Neural progenitor cell (in vitro differentiated cells): Measurements from ENCODE around the gene CTCF. TPM values are rescaled to one million over a fixed set of nuclear protein-coding genes. Genes with fewer than 3 reads are reported as not detected.

Experiments
- DNase-seq: peaks from one replicate; pipeline ENCODE4 v3.0.0-alpha.2; 2016; ENCODE audit warnings: low spot score
- H2AFZ ChIP-seq: fragments of 200-600 bp; sonication (generic); replicated peaks from 2 replicates; pipeline ENCODE4 v1.6.1; 2016; ENCODE audit warnings: antibody characterized with exemption
- H3F3A ChIP-seq: fragments of 200-600 bp; sonication (generic); 2 replicates; pipeline ENCODE4 v1.6.1; 2016; ENCODE audit warnings: antibody characterized with exemption, low read depth
- H3K27ac ChIP-seq: fragments of 200-600 bp; sonication (generic); 2 replicates; pipeline ENCODE4 v1.5.1; 2016; ENCODE audit warnings: mild to moderate bottlenecking
- H3K27me3 ChIP-seq: fragments of 200-600 bp; sonication (generic); 2 replicates; pipeline ENCODE4 v1.6.1; 2016; ENCODE audit warnings: mild to moderate bottlenecking, moderate library complexity
- H3K36me3 ChIP-seq: fragments of 200-600 bp; sonication (generic); 2 replicates; pipeline ENCODE4 v1.5.1; 2016
- H3K4me1 ChIP-seq: fragments of 200-600 bp; sonication (generic); 2 replicates; pipeline ENCODE4 v1.6.1; 2016; ENCODE audit warnings: mixed run types
- H3K4me2 ChIP-seq: fragments of 200-600 bp; sonication (generic); 2 replicates; pipeline ENCODE4 v1.6.1; 2016
- H3K4me3 ChIP-seq: fragments of 200-600 bp; sonication (generic); 2 replicates; pipeline ENCODE4 v1.5.1; 2016
- H3K79me2 ChIP-seq: fragments of 200-600 bp; sonication (generic); 2 replicates; pipeline ENCODE4 v1.6.1; 2016; ENCODE audit warnings: low read depth
- H3K9ac ChIP-seq: fragments of 200-600 bp; sonication (generic); 2 replicates; pipeline ENCODE4 v1.6.1; 2016
- H3K9me3 ChIP-seq: fragments of 200-600 bp; sonication (generic); 2 replicates; pipeline ENCODE4 v1.5.1; 2016; ENCODE audit warnings: low read depth
- H4K20me1 ChIP-seq: fragments of 200-600 bp; sonication (generic); 2 replicates; pipeline ENCODE4 v1.6.1; 2016; ENCODE audit warnings: low read depth
- H3K27ac Mint-ChIP-seq: 3 replicates; pipeline ENCODE4 v1.8.0; 2021; ENCODE audit warnings: mixed read lengths
- H3K27me3 Mint-ChIP-seq: 2 replicates; pipeline ENCODE4 v1.8.0; 2022; ENCODE audit warnings: low read depth, mild to moderate bottlenecking, inconsistent platforms, moderate library complexity, mixed read lengths; ENCODE audit not compliant: insufficient read depth
- H3K36me3 Mint-ChIP-seq: 3 replicates; pipeline ENCODE4 v1.8.0; 2021; ENCODE audit warnings: mixed read lengths
- H3K4me1 Mint-ChIP-seq: 3 replicates; pipeline ENCODE4 v1.8.0; 2021; ENCODE audit warnings: mixed read lengths
- H3K4me3 Mint-ChIP-seq: 3 replicates; pipeline ENCODE4 v1.8.0; 2021; ENCODE audit warnings: mild to moderate bottlenecking, moderate library complexity, mixed read lengths
- H3K9me3 Mint-ChIP-seq: 3 replicates; pipeline ENCODE4 v1.8.0; 2020; ENCODE audit warnings: mixed read lengths
- CTCF ChIP-seq: fragments of 200-600 bp; sonication (generic); IDR thresholded peaks from 2 replicates; pipeline ENCODE4 v1.5.1; 2017; ENCODE audit warnings: antibody characterized with exemption, mild to moderate bottlenecking
- EZH2 ChIP-seq: fragments of 200-600 bp; sonication (generic); IDR thresholded peaks from 2 replicates; pipeline ENCODE4 v1.6.1; 2017; ENCODE audit warnings: antibody characterized with exemption, mild to moderate bottlenecking, moderate library complexity
- EZH2phosphoT487 ChIP-seq: fragments of 200-600 bp; sonication (generic); IDR thresholded peaks from 2 replicates; pipeline ENCODE4 v1.6.1; 2017; ENCODE audit warnings: antibody characterized with exemption
- total RNA-seq: library from RNA; depleted of rRNA; stranded (reverse); fragments of >200 nt; gene quantifications from 2 replicates; pipeline ENCODE4 v1.2.3, GENCODE V29; 2015; ENCODE audit warnings: low replicate concordance

Gene CTCF
- total RNA-seq, 1 donor from 2014 or later, result 76.3 TPM

- H3K36me3 ChIP-seq, result no peaks in the 10 kb centered on the region
- H3K4me1 ChIP-seq, result peaks cover 20% of the 10 kb centered on the region
- no peak overlapping the region for H3K27ac ChIP-seq
- no peaks in the 10 kb centered on the region for H3K9me3 ChIP-seq
- H3K9ac ChIP-seq, result no peak overlapping the region
- H3K4me3 ChIP-seq, result no peak overlapping the region
- peaks cover 32% of the 10 kb centered on the region for H3K4me1 Mint-ChIP-seq
- H3K4me2 ChIP-seq, result no peak overlapping the region
- H2AFZ ChIP-seq, result no peak overlapping the region
- H4K20me1 ChIP-seq, result peaks cover 60% of the 10 kb centered on the region
- H3K27me3 ChIP-seq, result peaks cover 8% of the 10 kb centered on the region
- peaks cover 4% of the 10 kb centered on the region for H3K27me3 Mint-ChIP-seq
- peaks cover 2% of the 10 kb centered on the region for H3K79me2 ChIP-seq
- H3F3A ChIP-seq, result peaks cover 38% of the 10 kb centered on the region
- TF ChIP-seq EZH2phosphoT487 (no peak), EZH2 (no peak), CTCF (no peak)
- H3K4me3 Mint-ChIP-seq, result peak overlapping the region; percentile 69
- H3K9me3 Mint-ChIP-seq, result no peaks in the 10 kb centered on the region
- no peak for DNase-seq
- peaks cover 10% of the 10 kb centered on the region for H3K36me3 Mint-ChIP-seq
- peak overlapping the region; percentile 7 for H3K27ac Mint-ChIP-seq
Observed at GRCh38 chr16:67664258-67664657, 101.9 kb downstream of the CTCF start.

- H2AFZ ChIP-seq, result no peak overlapping the region
- no peak overlapping the region for H3K4me3 ChIP-seq
- H3K27me3 ChIP-seq, result peaks cover 8% of the 10 kb centered on the region
- no peak overlapping the region for H3K27ac ChIP-seq
- peaks cover 38% of the 10 kb centered on the region for H3F3A ChIP-seq
- H3K4me1 ChIP-seq, result peaks cover 18% of the 10 kb centered on the region
- H3K36me3 ChIP-seq, result no peaks in the 10 kb centered on the region
- Mint-ChIP-seq H3K27me3 (peaks cover 6% of the 10 kb centered on the region), H3K4me3 (peak overlapping the region; percentile 85), H3K27ac (no peak overlapping the region), H3K4me1 (peaks cover 32% of the 10 kb centered on the region), H3K9me3 (no peaks in the 10 kb centered on the region), H3K36me3 (peaks cover 10% of the 10 kb centered on the region)
- H3K79me2 ChIP-seq, result no peaks in the 10 kb centered on the region
- no peak overlapping the region for H3K4me2 ChIP-seq
- DNase-seq, result no peak
- peaks cover 57% of the 10 kb centered on the region for H4K20me1 ChIP-seq
- no peaks in the 10 kb centered on the region for H3K9me3 ChIP-seq
- TF ChIP-seq EZH2, result no peak
- no peak for TF ChIP-seq EZH2phosphoT487
- TF ChIP-seq CTCF, result no peak
- no peak overlapping the region for H3K9ac ChIP-seq
Observed at GRCh38 chr16:67664871-67665270, 102.5 kb downstream of the CTCF start.

GRCh38 chr16:67665598-67665997 is 103.3 kb downstream of the CTCF start:
- Mint-ChIP-seq H3K27me3 (peaks cover 7% of the 10 kb centered on the region), H3K9me3 (no peaks in the 10 kb centered on the region), H3K27ac (no peak overlapping the region), H3K36me3 (peaks cover 10% of the 10 kb centered on the region), H3K4me1 (peaks cover 32% of the 10 kb centered on the region), H3K4me3 (peak overlapping the region; percentile 85)
- Histone ChIP-seq H2AFZ (no peak overlapping the region), H3K9ac (no peak overlapping the region), H3K36me3 (no peaks in the 10 kb centered on the region), H3K4me1 (peaks cover 18% of the 10 kb centered on the region), H3K27me3 (peaks cover 8% of the 10 kb centered on the region), H3F3A (peaks cover 34% of the 10 kb centered on the region), H3K27ac (no peak overlapping the region), H3K4me3 (peak overlapping the region; percentile 90), H3K9me3 (no peaks in the 10 kb centered on the region), H4K20me1 (peaks cover 57% of the 10 kb centered on the region), H3K4me2 (peak overlapping the region; percentile 91), H3K79me2 (no peaks in the 10 kb centered on the region)
- DNase-seq, result no peak
- TF ChIP-seq CTCF (no peak), EZH2 (no peak), EZH2phosphoT487 (no peak)
